Neural cell (in vitro differentiated cells): ENCODE data around the gene RP9. TPM values are rescaled to one million over a fixed set of nuclear protein-coding genes. Genes with fewer than 3 reads are reported as not detected.

Experiments
- H2AFZ ChIP-seq: fragments of 200-600, 300-800 bp; sonication (generic), shearing (Covaris generic); 2 replicates; pipeline ENCODE4 v1.6.0; 2014; ENCODE audit warnings: low read depth, mild to moderate bottlenecking, antibody characterized with exemption, low read length, moderate library complexity
- H3F3A ChIP-seq: fragments of 200-600 bp; shearing (Covaris generic); 2 replicates; pipeline ENCODE4 v1.6.1; 2016; ENCODE audit warnings: mild to moderate bottlenecking, moderate library complexity, mixed read lengths, antibody characterized with exemption, low read length; ENCODE audit not compliant: insufficient read depth, poor library complexity, severe bottlenecking
- H3K27ac ChIP-seq: fragments of 200-600, 300-800 bp; sonication (generic), shearing (Covaris generic); 2 replicates; pipeline ENCODE4 v1.5.1; 2014; ENCODE audit warnings: mild to moderate bottlenecking, low read length, moderate library complexity
- H3K27me3 ChIP-seq: fragments of 300-800, 200-600 bp; sonication (generic), shearing (Covaris generic); 2 replicates; pipeline ENCODE4 v1.6.0; 2014; ENCODE audit warnings: mild to moderate bottlenecking, low read depth, low read length, moderate library complexity; ENCODE audit not compliant: insufficient read depth
- H3K36me3 ChIP-seq: fragments of 300-800, 200-600 bp; sonication (generic), shearing (Covaris generic); 2 replicates; pipeline ENCODE4 v1.5.1; 2014; ENCODE audit warnings: mild to moderate bottlenecking, antibody characterized with exemption, low read length, moderate library complexity; ENCODE audit not compliant: insufficient read depth
- H3K4me2 ChIP-seq: fragments of 300-800, 200-600 bp; sonication (generic), shearing (Covaris generic); 2 replicates; pipeline ENCODE4 v1.6.0; 2014; ENCODE audit warnings: mild to moderate bottlenecking, low read length
- H3K4me3 ChIP-seq: fragments of 300-800, 200-600 bp; sonication (generic), shearing (Covaris generic); 2 replicates; pipeline ENCODE4 v1.5.1; 2014; ENCODE audit warnings: mild to moderate bottlenecking, low read length, moderate library complexity
- H3K79me2 ChIP-seq: fragments of 200-600 bp; shearing (Covaris generic); replicated peaks from 2 replicates; pipeline ENCODE4 v1.6.0; 2014; ENCODE audit warnings: mild to moderate bottlenecking, low read length, moderate library complexity; ENCODE audit not compliant: insufficient read depth
- H3K9ac ChIP-seq: fragments of 300-800, 200-600 bp; sonication (generic), shearing (Covaris generic); 2 replicates; pipeline ENCODE4 v1.6.1; 2016; ENCODE audit warnings: mild to moderate bottlenecking, low read length, mixed read lengths
- H3K9me2 ChIP-seq: fragments of 200-600 bp; shearing (Covaris generic); 2 replicates; pipeline ENCODE4 v1.6.1; 2016; ENCODE audit warnings: mild to moderate bottlenecking, low read length, mixed read lengths; ENCODE audit not compliant: insufficient read depth
- H3K9me3 ChIP-seq: fragments of 200-600, 300-800 bp; sonication (generic), shearing (Covaris generic); 2 replicates; pipeline ENCODE4 v1.6.1; 2016; ENCODE audit warnings: mild to moderate bottlenecking, mixed run types, low read length, moderate library complexity, mixed read lengths
- H4K20me1 ChIP-seq: fragments of 200-600 bp; shearing (Covaris generic); 2 replicates; pipeline ENCODE4 v1.6.1; 2016; ENCODE audit warnings: mild to moderate bottlenecking, mixed run types; ENCODE audit not compliant: insufficient read depth
- EP300 ChIP-seq: fragments of 450-650 bp; conservative IDR thresholded peaks from 2 replicates; pipeline ENCODE4 v1.6.1; 2014; ENCODE audit warnings: antibody characterized with exemption, mild to moderate bottlenecking, moderate library complexity; ENCODE audit not compliant: poor library complexity, severe bottlenecking
- EZH2 ChIP-seq: fragments of 200-600, 300-800 bp; shearing (Covaris generic), sonication (generic); IDR thresholded peaks from 2 replicates; pipeline ENCODE4 v1.6.1; 2014; ENCODE audit warnings: antibody characterized with exemption, low read length, borderline replicate concordance, mild to moderate bottlenecking; ENCODE audit not compliant: insufficient read depth, poor library complexity, severe bottlenecking
- MXI1 ChIP-seq: fragments of 450-650 bp; conservative IDR thresholded peaks from 2 replicates; pipeline ENCODE4 v1.6.1; 2014; ENCODE audit warnings: antibody characterized with exemption, mild to moderate bottlenecking; ENCODE audit not compliant: poor library complexity, severe bottlenecking
- POLR2AphosphoS5 ChIP-seq: IDR thresholded peaks from 2 replicates; pipeline ENCODE4 v1.6.1; 2012
- RAD21 ChIP-seq: fragments of 450-650 bp; conservative IDR thresholded peaks from 2 replicates; pipeline ENCODE4 v1.6.1; 2014; ENCODE audit warnings: antibody characterized with exemption, mild to moderate bottlenecking, moderate library complexity
- SMC3 ChIP-seq: fragments of 450-650 bp; conservative IDR thresholded peaks from 2 replicates; pipeline ENCODE4 v1.6.1; 2014; ENCODE audit warnings: antibody characterized with exemption, mild to moderate bottlenecking, moderate library complexity; ENCODE audit not compliant: poor library complexity
- TAF1 ChIP-seq: IDR thresholded peaks from 2 replicates; pipeline ENCODE4 v1.6.1; 2012; ENCODE audit warnings: low read depth
- polyA plus RNA-seq: library from polyadenylated mRNA; depleted of rRNA; stranded (reverse); fragments of >200 nt; gene quantifications from 2 replicates; pipeline ENCODE4 v1.2.3, GENCODE V29; 2014
- TF ChIP-seq, protein P1 (sequence below): fragments of 450-650 bp; IDR thresholded peaks from 2 replicates; pipeline ENCODE4 v1.5.1; 2014; ENCODE audit warnings: antibody characterized with exemption, mild to moderate bottlenecking, moderate library complexity; ENCODE audit not compliant: poor library complexity, severe bottlenecking
- TF ChIP-seq, protein P2 (sequence below): IDR thresholded peaks from 2 replicates; pipeline ENCODE4 v1.6.1; 2012; ENCODE audit warnings: borderline replicate concordance

The RP9 gene
- polyA plus RNA-seq, 1 donor from 2014 or later, result 36.9 TPM

DNA sequence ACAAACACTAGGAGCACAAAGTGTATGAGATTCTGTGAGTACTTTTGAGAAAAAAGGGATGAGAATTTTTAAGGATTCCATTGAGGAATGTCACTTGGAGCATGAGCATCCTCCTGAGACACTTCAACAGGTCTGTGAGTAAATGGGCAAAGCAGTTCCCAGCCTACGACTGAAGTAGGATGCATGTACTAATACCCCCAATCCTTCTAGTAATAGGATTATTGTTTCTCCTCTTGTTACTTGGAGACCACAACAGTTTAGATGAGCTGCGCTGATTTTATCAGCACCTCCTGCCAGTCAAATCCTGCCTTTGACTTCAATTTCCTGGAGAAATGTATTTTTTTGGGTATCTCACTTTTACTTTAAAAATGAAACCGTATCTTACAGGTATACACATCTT, 21.0 kb upstream of the RP9 start:
- peak overlapping the region; percentile 79 for H3K27ac ChIP-seq
- H3K4me3 ChIP-seq, result peak overlapping the region; percentile 85
- H3K9ac ChIP-seq, result peak overlapping the region; percentile 73
- peak overlapping the region; percentile 82 for H3K4me2 ChIP-seq
- H3K9me3 ChIP-seq, result no peaks in the 10 kb centered on the region
- peaks cover 18% of the 10 kb centered on the region for H3K79me2 ChIP-seq
- H3K27me3 ChIP-seq, result no peaks in the 10 kb centered on the region
- no peak for TF ChIP-seq SMC3
- TF ChIP-seq MXI1, result no peak
- TF ChIP-seq POLR2AphosphoS5, result no peak
- TF ChIP-seq RAD21, result no peak
- TF ChIP-seq, protein P1, sequence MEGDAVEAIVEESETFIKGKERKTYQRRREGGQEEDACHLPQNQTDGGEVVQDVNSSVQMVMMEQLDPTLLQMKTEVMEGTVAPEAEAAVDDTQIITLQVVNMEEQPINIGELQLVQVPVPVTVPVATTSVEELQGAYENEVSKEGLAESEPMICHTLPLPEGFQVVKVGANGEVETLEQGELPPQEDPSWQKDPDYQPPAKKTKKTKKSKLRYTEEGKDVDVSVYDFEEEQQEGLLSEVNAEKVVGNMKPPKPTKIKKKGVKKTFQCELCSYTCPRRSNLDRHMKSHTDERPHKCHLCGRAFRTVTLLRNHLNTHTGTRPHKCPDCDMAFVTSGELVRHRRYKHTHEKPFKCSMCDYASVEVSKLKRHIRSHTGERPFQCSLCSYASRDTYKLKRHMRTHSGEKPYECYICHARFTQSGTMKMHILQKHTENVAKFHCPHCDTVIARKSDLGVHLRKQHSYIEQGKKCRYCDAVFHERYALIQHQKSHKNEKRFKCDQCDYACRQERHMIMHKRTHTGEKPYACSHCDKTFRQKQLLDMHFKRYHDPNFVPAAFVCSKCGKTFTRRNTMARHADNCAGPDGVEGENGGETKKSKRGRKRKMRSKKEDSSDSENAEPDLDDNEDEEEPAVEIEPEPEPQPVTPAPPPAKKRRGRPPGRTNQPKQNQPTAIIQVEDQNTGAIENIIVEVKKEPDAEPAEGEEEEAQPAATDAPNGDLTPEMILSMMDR, result no peak
- TF ChIP-seq TAF1, result no peak
- TF ChIP-seq, protein P2, sequence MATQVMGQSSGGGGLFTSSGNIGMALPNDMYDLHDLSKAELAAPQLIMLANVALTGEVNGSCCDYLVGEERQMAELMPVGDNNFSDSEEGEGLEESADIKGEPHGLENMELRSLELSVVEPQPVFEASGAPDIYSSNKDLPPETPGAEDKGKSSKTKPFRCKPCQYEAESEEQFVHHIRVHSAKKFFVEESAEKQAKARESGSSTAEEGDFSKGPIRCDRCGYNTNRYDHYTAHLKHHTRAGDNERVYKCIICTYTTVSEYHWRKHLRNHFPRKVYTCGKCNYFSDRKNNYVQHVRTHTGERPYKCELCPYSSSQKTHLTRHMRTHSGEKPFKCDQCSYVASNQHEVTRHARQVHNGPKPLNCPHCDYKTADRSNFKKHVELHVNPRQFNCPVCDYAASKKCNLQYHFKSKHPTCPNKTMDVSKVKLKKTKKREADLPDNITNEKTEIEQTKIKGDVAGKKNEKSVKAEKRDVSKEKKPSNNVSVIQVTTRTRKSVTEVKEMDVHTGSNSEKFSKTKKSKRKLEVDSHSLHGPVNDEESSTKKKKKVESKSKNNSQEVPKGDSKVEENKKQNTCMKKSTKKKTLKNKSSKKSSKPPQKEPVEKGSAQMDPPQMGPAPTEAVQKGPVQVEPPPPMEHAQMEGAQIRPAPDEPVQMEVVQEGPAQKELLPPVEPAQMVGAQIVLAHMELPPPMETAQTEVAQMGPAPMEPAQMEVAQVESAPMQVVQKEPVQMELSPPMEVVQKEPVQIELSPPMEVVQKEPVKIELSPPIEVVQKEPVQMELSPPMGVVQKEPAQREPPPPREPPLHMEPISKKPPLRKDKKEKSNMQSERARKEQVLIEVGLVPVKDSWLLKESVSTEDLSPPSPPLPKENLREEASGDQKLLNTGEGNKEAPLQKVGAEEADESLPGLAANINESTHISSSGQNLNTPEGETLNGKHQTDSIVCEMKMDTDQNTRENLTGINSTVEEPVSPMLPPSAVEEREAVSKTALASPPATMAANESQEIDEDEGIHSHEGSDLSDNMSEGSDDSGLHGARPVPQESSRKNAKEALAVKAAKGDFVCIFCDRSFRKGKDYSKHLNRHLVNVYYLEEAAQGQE, result no peak
- no peak for TF ChIP-seq EP300
- TF ChIP-seq EZH2, result no peak
- no peaks in the 10 kb centered on the region for H3K9me2 ChIP-seq
- peak overlapping the region; percentile 84 for H2AFZ ChIP-seq
- no peaks in the 10 kb centered on the region for H4K20me1 ChIP-seq
- H3K36me3 ChIP-seq, result no peaks in the 10 kb centered on the region
- H3F3A ChIP-seq, result no peaks in the 10 kb centered on the region

DNA sequence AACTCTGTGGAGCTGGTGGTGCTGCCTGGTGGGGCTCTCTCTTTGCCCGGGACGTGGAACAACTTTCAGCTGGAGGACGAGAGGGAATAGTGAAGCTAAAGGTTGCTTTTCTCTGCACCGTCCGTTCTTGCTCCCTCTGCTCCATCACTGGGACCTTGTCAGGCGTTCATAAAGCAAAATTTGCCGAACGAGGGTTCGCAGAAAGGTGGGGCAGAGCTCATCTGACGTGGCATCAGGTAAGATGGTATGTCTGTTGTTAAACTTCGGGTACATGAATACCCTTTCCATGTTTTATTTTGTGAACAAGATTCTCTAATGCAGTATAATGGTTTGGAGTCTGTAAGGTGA, 20.6 kb upstream of the RP9 start:
- H3K36me3 ChIP-seq, result no peaks in the 10 kb centered on the region
- H3K9me2 ChIP-seq, result no peaks in the 10 kb centered on the region
- no peaks in the 10 kb centered on the region for H3K27me3 ChIP-seq
- no peaks in the 10 kb centered on the region for H3K9me3 ChIP-seq
- no peaks in the 10 kb centered on the region for H3F3A ChIP-seq
- peak overlapping the region; percentile 73 for H3K9ac ChIP-seq
- H2AFZ ChIP-seq, result peak overlapping the region; percentile 84
- peak overlapping the region; percentile 85 for H3K4me3 ChIP-seq
- H4K20me1 ChIP-seq, result no peaks in the 10 kb centered on the region
- H3K27ac ChIP-seq, result peak overlapping the region; percentile 79
- H3K79me2 ChIP-seq, result peaks cover 18% of the 10 kb centered on the region
- TF ChIP-seq TAF1, result no peak
- TF ChIP-seq, protein P1, result no peak
- TF ChIP-seq EZH2, result no peak
- TF ChIP-seq MXI1, result no peak
- TF ChIP-seq, protein P2, result no peak
- no peak for TF ChIP-seq EP300
- TF ChIP-seq SMC3, result no peak
- TF ChIP-seq POLR2AphosphoS5, result no peak
- no peak for TF ChIP-seq RAD21
- H3K4me2 ChIP-seq, result peak overlapping the region; percentile 82
